Myocyte (in vitro differentiated cells): ENCODE data around the gene TESK2. TPM values are rescaled to one million over a fixed set of nuclear protein-coding genes. Genes with fewer than 3 reads are reported as not detected.

Experiments used
- DNase-seq: peaks from one replicate; pipeline ENCODE4 v3.0.0-alpha.2; 2012; ENCODE audit warnings: low read depth
- total RNA-seq: library from RNA; depleted of rRNA; stranded (reverse); fragments of >200 nt; gene quantifications from 2 replicates; pipeline ENCODE4 v1.2.3, GENCODE V29; 2014

The TESK2 gene
- total RNA-seq, 1 donor from 2014 or later: 1.7 TPM

DNA sequence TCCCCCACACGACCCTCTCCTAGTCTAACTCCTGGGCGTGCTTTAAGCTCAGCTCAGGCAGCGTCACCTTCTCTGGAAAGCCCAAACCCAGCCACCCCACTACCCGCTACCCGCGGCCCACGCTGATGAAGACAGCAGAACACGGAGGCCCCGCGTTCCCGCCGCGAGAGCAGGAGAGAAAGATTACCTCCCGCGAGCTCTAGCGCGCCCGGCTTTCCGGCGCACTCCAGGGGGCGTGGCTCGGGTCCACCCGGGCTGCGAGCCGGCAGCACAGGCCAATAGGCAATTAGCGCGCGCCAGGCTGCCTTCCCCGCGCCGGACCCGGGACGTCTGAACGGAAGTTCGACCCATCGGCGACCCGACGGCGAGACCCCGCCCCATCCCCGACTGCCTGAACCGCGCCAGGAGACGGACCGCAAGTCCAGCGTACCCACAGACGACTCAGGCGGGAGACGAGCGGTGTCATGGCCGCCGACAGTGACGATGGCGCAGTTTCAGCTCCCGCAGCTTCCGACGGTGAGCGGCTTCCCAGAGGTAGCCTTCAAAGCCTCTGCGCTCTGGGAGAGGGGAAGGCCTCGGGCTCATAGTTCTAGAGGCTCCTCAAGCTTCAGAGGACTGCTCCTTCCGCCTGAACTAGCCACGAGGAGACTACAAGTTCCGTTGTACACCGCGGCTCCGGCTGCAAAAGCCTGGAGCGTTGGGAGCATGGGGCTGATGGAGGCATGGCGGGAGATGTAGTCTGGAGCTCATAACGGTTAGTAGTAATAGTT lies 151.0 kb downstream of the TESK2 start, which contains the start of the genes MUTYH and TOE1:
Gene MUTYH (minus strand): TSS at position 652 of the 770 bp plus-strand sequence. CDS start 5,935 bp downstream, outside the sequence.
Gene TOE1 (plus strand): TSS at position 382 of the 770 bp plus-strand sequence. CDS start 83 bp downstream, at position 465.
- DNase-seq: peak; percentile 90

DNA sequence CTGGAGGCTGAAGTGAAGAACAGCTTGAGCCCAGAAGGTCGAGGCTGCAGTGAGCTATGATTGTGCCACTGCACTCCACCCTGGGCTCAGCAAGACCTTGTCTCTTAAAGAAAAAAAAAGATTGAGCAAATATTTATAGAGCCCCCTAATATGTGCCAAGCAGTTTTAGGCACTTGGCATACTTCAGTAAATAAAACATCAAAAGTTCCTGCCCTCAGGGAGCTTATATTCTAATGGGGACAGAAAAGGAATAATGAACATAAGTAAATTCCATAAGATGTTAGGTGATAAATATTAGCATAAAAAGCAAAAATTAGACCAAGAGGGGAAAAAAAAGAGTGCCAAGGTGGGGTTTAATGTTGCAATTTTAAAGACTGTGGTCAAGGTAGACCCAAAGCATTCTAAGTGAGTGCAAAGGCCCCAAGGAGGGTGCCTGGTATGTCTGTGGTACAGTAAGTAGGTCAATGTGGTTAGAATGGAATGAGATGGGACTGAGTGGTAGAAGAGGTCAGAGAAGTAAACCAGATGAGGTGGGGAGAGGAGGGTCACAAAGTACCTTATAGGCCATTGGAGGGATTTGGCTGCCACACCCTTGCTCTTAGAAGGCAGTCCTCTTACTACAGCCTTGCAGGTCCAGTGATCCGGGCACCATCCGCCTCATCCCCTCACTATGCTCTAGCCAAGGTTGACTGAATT lies 153.2 kb downstream of the TESK2 start:
- DNase-seq: no peak

DNA sequence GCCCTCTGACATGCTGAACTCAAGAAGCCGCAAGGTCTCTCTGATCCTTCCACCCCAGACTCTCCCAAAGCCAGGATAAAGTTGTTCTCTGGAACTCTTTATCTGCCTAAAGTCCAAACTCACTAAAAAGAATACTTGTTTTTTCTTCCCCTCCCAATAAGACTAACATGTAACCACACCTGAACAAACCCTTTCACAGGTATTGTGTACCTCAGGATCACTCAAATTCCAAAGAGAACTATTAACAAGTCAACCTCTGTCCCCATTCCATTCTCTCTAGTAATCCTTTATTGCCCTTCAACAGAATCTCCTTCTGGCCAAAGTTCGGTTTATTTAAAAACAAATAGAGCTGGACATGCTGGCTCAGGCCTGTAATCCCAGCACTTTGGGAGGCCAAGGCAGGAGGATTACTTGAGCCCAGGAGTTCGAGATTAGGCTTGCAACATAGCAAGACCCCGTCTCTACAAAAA lies 155.1 kb downstream of the TESK2 start:
- no peak for DNase-seq

DNA sequence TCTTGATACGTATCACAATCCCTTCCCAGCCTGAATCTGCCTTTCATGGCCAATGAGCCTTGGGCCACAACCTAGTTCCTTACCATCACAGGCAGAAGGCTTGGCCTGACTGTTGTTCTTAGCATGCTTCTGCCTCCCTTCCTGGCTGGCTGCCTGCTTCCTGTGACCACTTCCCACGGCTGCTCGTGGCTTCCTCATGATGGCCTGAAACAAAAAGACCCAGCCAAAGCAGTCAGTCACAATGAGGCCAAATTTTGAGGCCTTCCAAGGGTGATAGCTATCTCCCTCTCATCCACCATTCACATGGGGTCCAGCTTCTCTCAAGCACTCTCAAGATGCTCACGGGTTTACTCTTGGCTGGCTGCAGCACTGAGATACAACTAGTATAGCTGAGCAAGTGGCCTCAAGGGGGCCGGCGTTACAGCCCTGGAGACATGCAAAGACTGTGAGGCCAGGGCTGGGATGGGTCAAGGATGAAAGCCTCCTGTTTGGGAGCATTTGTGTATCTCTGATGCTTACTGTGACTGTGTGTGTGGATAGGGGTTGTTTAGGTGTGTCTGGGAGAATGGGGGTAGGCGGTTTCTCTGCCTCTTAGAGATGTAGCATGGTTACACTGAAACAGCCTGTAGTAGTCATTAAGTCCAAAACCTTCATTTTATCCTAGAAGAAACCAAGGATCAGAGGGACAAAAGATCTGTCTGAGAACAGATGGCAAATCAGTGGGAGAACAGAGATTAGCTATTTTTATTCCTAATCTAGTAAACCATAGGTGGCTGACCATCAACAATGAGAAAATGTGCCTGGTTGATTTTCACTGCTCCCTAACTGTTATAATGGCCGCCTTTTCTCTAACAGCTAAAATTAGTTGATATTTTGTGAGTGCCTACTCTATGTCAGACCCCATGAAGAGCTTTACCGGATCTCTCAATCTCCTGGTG lies 156.4 kb downstream of the TESK2 start:
- DNase-seq: no peak

DNA sequence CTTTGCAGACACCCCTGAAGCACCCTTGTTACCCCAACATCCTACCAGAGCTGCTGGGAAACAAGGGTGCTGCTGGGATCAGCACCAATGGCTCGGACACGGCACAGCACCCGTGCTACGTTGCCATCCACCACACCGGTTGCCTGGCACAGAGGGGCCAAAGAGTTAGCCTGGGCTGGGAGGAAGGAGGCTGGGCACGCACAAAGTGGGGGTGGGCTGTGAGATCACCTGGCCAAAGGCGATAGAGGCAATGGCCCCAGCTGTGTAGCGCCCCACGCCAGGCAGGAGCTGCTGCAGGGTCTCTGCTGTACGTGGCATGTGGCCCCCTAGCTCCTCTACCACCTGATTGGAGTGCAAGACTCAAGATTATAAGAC lies 158.6 kb downstream of the TESK2 start:
- no peak for DNase-seq

DNA sequence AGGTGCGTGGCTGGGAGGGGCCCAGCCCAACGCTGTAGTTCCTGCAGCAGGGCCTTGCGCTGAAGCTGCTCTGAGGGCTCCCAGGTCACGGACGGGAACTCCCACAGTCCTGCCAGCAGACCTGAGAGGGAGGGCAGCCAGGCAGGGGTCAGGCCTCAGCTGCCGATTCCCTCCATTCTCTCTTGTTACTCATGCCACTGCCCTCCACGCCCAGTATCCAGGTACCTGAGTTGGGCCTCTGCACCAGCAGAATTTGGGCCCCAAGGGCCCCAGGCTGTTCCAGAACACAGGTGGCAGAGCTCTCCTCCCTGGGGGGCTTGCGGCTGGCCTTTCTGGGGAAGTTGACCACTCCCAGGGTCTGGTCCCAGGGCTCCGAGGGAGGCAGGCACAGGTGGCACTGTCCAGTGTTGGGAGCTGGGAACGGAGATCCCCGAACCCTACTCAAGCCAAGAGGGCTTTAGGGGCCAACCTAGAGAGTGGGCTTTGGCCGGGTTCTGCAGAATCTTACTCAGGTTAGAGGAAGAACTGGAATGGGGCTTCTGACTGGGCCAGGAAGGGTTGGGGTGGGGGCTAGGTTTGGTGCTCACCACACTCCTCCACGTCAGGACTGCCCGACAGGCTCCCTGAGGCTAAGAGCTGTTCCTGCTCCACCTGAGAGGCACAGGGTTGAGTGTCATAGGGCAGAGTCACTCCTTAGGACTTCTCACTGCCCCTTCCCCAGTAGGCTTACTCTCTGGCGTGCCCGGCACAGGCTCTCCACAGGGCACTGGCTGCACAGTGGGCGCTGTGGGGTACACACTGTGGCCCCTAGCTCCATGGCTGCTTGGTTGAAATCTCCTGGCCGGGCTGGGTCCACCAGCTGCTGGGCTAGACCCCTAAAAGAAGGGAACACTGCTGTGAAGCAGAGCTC lies 159.3 kb downstream of the TESK2 start:
- DNase-seq: no peak

DNA sequence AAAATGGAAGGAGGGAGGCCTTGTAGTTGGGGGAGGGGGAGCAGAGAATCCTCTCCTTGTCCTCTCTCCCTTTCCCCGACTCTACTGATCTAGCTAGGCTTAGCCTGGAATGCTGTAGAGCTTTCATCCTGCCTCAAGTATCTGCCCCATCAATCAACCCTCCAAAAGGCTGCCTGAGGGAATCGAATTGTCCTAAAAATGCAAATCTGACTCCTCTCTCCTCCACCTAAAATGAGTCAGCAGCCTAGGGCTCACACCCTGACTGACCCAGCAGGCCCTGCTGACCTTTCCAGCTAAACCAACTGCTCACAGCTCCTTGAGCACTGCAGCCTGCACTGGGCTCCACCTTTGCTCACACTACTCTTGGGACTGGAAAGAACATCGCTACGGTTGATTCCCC lies 161.5 kb downstream of the TESK2 start:
- no peak for DNase-seq

DNA sequence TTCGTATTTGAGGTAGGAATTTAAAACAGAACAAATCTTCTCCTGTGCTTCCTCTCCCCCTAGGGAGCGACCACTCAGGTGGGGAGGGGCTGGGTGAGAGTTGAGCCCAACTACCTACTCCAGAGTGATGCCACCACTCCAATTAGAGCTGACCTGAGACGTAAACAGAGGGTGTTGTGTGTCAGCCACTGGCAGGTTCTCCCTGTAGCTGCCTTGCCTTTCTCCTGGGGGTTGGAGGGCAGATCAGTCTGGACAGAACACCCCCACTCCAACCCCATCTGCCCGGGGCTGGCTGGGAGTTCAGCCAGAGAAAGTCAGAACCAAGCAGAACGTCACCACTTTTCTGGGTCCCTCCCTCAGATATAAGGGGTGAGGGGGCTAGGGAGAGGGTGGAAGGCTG lies 162.3 kb downstream of the TESK2 start:
- DNase-seq: no peak

DNA sequence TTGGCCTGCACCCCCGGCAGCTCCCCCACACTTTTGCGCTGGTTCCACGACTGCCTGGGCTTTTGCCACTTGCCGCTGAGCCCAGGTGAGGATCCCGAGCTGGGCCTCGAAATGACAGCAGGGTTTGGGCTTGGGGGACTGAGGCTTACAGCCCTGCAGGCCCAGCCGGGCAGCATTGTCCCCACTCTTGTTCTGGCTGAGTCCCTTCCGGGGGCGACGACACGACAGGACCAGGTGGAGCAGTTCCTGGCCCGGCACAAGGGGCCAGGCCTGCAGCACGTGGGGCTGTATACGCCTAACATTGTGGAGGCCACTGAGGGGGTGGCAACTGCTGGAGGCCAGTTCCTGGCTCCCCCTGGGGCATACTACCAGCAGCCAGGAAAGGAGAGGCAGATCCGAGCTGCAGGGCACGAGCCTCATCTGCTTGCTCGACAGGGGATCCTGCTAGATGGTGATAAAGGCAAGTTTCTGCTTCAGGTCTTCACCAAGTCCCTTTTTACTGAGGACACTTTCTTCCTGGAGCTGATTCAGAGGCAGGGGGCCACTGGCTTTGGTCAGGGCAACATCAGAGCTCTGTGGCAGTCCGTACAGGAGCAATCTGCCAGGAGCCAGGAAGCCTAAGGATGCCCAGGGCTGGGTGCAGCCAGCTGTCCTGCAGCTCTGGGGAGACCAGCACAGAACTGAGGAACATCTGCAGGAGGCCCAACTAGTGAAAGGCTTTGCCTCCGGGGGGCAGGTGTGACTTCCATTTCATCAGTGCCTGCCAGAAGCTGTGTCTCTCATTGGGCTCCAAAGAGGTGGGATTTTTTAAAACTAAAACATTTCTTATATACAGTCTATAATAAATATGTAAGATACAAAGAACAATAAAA lies 163.1 kb downstream of the TESK2 start:
- no peak for DNase-seq

DNA sequence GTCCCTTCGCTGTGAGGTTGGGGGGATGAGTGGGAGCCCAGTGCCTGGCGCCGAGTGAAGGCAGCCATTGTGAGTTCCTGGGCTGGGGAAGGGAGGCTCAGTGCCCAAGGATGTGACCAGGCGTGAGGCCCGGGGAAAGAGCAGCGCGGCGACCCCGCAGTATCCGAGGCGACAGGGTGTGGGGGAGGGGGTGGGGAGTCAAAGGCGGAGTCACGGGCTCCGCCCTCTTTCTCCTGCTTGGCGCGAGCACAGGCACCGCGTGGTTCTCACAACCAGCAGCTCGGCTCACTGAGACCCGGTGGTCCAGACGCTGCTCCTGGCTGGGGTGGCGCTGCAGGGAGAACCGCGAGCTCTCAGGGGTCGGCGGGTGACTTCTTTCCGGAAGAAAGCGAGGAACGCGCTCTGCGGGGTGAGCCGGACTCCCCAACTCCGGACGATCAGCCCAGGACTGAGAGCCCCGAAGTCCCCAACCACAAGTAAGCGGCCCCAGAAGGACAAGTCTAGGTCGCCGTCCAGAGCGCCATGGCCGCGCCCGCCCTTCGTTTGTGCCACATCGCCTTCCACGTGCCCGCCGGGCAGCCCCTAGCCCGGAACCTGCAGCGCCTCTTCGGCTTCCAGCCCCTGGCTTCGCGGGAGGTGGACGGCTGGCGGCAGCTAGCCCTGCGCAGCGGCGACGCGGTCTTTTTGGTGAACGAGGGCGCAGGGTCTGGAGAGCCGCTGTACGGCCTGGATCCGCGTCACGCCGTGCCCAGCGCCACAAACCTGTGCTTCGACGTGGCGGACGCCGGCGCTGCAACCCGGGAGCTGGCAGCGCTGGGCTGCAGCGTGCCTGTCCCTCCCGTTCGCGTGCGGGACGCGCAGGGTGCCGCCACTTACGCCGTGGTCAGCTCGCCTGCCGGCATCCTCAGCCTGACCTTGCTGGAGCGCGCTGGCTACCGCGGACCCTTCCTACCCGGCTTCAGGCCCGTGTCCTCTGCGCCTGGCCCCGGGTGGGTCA lies 164.0 kb downstream of the TESK2 start, which contains the start of gene HPDL:
Gene HPDL (plus strand): TSS at position 269 of the 997 bp plus-strand sequence. CDS start 254 bp downstream, at position 523.
- DNase-seq: no peak

DNA sequence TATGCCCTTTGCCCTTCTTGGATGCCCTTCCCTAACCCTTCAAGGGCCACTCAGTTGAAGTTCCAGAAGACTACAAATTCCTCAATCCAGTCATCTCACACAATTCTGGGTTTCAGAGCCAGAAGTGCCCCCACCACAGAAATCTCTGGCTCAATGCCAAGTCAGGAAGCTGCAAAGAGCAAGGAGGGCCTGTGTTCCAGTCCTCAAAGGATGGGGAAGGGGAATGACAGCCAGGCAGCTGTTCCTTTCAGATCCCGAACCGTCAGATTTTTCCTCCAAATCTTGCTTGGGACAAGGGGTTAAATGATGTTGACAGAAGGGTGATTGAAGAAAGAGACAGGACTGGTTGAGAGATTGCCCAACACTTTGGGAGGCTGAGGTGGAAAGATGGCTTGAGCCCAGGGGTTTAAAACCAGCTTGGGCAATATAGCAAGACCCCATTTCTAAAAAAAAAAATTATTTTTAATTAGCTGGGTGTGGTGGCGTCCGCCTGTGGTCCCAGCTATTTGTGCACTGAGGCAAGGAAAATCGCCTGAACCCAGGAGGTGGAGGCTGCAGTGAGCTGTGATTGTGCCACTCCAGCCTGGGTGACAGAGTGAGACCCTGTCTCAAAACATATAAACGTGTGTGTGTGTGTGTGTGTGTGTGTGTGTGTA lies 165.0 kb downstream of the TESK2 start:
- peak; percentile 11 for DNase-seq

DNA sequence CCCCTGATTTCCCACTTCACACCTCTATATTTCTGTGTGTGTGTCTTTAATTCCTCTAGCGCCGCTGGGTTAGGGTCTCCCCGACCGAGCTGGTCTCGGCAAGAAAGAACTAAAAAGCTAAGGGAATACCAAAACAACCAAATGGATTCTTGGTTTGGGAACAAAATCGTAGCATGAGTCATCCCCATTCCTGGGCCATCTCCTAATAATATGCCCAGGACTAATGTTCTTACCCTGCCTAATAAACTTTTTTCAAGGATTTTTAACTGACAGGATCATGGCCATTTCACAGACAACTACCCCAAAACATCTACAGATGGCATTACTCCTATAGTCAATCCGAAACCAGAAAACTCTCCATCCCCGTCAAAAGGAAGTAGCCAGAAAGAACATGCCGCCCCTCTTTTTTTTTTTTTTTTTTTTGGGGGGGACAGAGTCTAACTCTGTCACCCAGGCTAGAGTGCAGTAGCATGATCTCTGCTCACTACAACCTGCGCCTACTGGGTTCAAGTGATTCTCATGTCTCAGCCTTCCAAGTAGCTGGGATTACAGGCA lies 168.4 kb downstream of the TESK2 start:
- DNase-seq: no peak

DNA sequence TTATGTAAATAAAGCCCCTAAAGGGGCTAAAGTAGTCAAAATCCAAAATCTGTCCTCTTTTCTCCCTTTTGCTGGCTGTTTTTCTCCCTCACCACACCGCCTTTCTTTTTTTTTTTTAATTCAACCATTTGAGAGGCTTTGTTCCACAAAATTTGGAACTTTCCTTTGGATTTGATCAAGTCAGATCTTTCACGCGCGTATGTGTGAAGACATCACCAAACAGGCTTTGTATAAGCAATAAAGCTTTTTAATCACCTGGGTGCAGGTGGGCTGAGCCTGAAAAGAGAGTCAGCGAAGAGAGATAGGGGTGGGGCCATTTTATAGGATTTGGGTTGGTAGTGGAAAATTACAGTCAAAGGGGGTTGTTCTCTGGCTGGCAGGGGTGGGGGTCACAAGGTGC lies 169.5 kb downstream of the TESK2 start:
- DNase-seq: no peak

DNA sequence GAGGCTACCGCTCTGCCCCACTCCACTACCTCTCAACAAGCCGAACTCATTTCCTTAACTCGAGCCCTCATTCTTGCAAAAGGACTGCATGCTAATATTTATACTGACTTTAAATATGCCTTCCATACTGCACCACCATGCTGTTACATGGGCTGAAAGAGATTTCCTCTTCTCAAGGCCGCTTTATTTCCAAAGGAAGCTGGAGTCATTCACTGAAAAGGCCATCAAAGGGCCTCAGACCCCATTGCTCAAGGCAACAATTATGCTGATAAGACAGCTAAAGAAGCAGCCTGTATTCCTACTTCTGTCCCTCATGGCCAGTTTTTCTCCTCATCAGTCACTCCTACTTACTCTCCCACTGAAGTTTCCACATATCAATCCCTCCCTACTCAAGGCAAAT lies 171.2 kb downstream of the TESK2 start:
- no peak for DNase-seq

DNA sequence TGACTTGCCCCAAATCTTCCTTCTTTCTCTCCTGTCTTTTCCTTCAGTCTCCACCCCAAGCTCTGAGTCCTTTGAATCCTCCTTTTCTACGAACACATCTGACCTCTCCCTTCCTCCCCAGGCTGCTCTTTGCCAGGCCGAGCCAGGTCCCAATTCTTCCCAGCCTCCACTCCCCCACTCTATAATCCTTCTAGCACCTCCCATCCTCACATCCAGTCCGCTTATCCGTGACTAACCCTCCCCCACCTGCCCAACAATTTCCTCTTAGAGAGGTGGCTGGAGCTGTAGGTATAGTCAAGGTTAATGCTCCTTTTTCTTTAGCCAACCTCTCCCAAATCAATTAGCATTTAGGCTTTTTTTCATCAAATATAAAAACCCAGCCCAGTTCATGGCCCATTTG lies 173.8 kb downstream of the TESK2 start:
- DNase-seq: no peak

DNA sequence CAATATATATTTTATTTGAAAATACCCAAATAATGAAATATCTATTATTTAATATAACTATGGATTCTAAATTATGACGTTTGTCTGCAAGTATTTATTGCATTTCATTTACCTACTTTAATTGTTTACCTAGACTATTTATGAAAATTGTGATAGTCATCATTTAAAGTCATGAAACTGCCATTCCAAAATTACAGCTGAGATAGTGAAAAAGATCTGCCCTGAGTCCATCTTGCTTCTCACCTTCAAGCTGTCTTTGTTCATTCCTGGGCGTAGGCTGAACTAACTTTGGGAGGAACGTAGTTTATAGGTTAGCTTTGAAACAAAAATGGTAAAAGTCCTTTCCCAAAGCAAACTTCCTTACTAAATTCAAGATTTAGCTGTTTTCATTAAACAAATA lies 176.7 kb downstream of the TESK2 start:
- no peak for DNase-seq

DNA sequence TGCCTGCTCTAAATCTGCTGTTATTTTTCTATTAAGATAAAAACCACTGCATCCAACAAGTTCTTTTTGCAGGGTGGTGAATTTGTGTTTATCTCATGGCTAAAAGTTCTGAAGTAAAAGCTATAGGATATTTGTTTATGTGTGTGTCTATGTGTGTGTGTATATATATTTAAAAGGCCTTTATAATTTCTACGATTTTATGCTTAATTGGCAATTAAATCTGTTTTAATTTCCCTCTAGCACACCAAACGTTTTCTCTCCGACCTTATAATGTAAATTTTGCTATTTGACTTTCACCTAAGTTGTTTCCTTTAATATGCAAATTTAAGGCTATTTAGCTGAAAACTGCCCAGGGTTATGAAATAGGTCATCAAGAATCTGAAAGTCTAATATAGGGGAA lies 184.1 kb downstream of the TESK2 start:
- DNase-seq: no peak
